Mucosa of gallbladder (tissue), 1 donor: Measurements from ENCODE around the gene MDM1. TPM values are rescaled to one million over a fixed set of nuclear protein-coding genes. Genes with fewer than 3 reads are reported as not detected.

ENCODE experiments used
- DNase-seq: peaks from one replicate; pipeline ENCODE4 v3.0.0-alpha.2; 2020; ENCODE audit warnings: low spot score
- total RNA-seq: library from RNA; stranded (reverse); gene quantifications from one replicate; pipeline ENCODE4 v1.2.1, GENCODE V29; 2021
- donor health status: DM: no; HTN: no; CAD: no.

MDM1 gene
- 15.0 TPM for total RNA-seq

GRCh38 chr12:68331869-68332727, at the start of gene MDM1:
Gene MDM1 (minus strand): TSS chr12:68332362. CDS start chr12:68332245, 117 bp downstream.
- DNase-seq, result peak; percentile 97

- DNase-seq, result no peak
Observed at GRCh38 chr12:68381476-68382219, 49.5 kb upstream of the MDM1 start.

- no peak for DNase-seq
Observed at GRCh38 chr12:68378872-68379606, 46.9 kb upstream of the MDM1 start.

- no peak for DNase-seq
Observed at GRCh38 chr12:68377881-68378280, 45.7 kb upstream of the MDM1 start.

GRCh38 chr12:68376901-68377300, 44.7 kb upstream of the MDM1 start:
- DNase-seq, result no peak

- DNase-seq, result no peak
Observed at GRCh38 chr12:68375756-68376695, 43.9 kb upstream of the MDM1 start.

GRCh38 chr12:68374307-68374982, 42.3 kb upstream of the MDM1 start:
- no peak for DNase-seq

GRCh38 chr12:68370667-68371066, 38.5 kb upstream of the MDM1 start:
- DNase-seq, result no peak

GRCh38 chr12:68370006-68370590, 37.9 kb upstream of the MDM1 start:
- DNase-seq, result no peak

- no peak for DNase-seq
Observed at GRCh38 chr12:68368327-68368726, 36.2 kb upstream of the MDM1 start.

- DNase-seq, result no peak
Observed at GRCh38 chr12:68367903-68368302, 35.7 kb upstream of the MDM1 start.

GRCh38 chr12:68367116-68367515, 35.0 kb upstream of the MDM1 start:
- no peak for DNase-seq

GRCh38 chr12:68364893-68365725, 32.9 kb upstream of the MDM1 start:
- peak; percentile 84 for DNase-seq

- no peak for DNase-seq
Observed at GRCh38 chr12:68364328-68364727, 32.2 kb upstream of the MDM1 start.

GRCh38 chr12:68361953-68362352, 29.8 kb upstream of the MDM1 start:
- DNase-seq, result no peak

GRCh38 chr12:68359674-68360073, 27.5 kb upstream of the MDM1 start:
- no peak for DNase-seq

GRCh38 chr12:68358532-68359485, 26.6 kb upstream of the MDM1 start:
- peak; percentile 69 for DNase-seq

GRCh38 chr12:68356986-68357385, 24.8 kb upstream of the MDM1 start:
- no peak for DNase-seq
